Endothelial cell of umbilical vein (primary cell): ENCODE results near the gene NR1D1. TPM values are rescaled to one million over a fixed set of nuclear protein-coding genes. Genes with fewer than 3 reads are reported as not detected.
A peak's percentile ranks its signal among the peaks of the same experiment; 100 is the strongest.

Experiments
- BruUV-seq: library from RNA; stranded (reverse); fragments of 400-500 nt; replicated peaks from 2 replicates; lab custom pipeline; 2021; lab: Mats Ljungman, UMichigan
- CTCF ChIA-PET: fragments of 300-600, 350-600 bp; sonication (Branson Sonifier 250); formaldehyde crosslinking; loops from one replicate; lab custom pipeline; 2021; ENCODE audit warnings: antibody characterized with exemption, inconsistent platforms; lab: Charles Lee
- POLR2A ChIA-PET: fragments of 300-600, 350-600 bp; sonication (Branson Sonifier 250); formaldehyde crosslinking; loops from one replicate; lab custom pipeline; 2021; ENCODE audit warnings: antibody characterized with exemption, inconsistent platforms; lab: Charles Lee
- DNase-seq: peaks from one replicate; pipeline ENCODE4 v3.0.0-alpha.2; 2011; ENCODE audit warnings: low read depth, low spot score
- FAIRE-seq: peaks from 2 replicates; lab custom pipeline; 2011; peaks lifted over from hg19 to GRCh38; lab: Jason Lieb, UNC
- H2AFZ ChIP-seq: 2 replicates; pipeline ENCODE4 v1.6.0; 2012; ENCODE audit warnings: low read depth, low read length, control low read depth, inconsistent platforms
- H3K27ac ChIP-seq: 2 replicates; pipeline ENCODE4 v1.5.1; 2011; ENCODE audit warnings: low read depth, mild to moderate bottlenecking, control low read depth, low read length, moderate library complexity; ENCODE audit not compliant: insufficient read depth
- H3K27me3 ChIP-seq, 2 experiments: 2 replicates each; pipeline versions ENCODE4 v1.6.0 to v1.6.1; 2011; ENCODE audit warnings: low read length in 2 of 2, mixed read lengths in 1 of 2; ENCODE audit not compliant: control insufficient read depth in 2 of 2, insufficient read depth in 2 of 2
- H3K36me3 ChIP-seq, 2 experiments: 2 replicates in 1 of 2; 3 replicates in 1 of 2; pipeline ENCODE4 v1.5.1; 2011; ENCODE audit warnings: low read length in 2 of 2, mild to moderate bottlenecking in 1 of 2, moderate library complexity in 1 of 2; ENCODE audit not compliant: control insufficient read depth in 2 of 2, insufficient read depth in 2 of 2; ENCODE audit errors: extremely low read depth in 1 of 2
- H3K4me1 ChIP-seq: 3 replicates; pipeline ENCODE4 v1.5.1; 2011; ENCODE audit warnings: mild to moderate bottlenecking, low read length; ENCODE audit not compliant: control insufficient read depth, insufficient read depth; ENCODE audit errors: extremely low read depth
- H3K4me2 ChIP-seq: 2 replicates; pipeline ENCODE4 v1.6.1; 2011; ENCODE audit warnings: low read length, control low read depth, mixed read lengths; ENCODE audit not compliant: insufficient read depth
- H3K4me3 ChIP-seq, 3 experiments: fragments of 200-600 bp in 1 of 3; sonication (generic), shearing (Covaris generic) in 1 of 3; replicated peaks in 1 of 3; 2 replicates each; pipeline ENCODE4 v1.5.1; 2011 to 2016; ENCODE audit warnings: control low read depth in 3 of 3, low read length in 3 of 3, mild to moderate bottlenecking in 2 of 3, inconsistent platforms in 1 of 3, low read depth in 1 of 3, moderate library complexity in 1 of 3; ENCODE audit not compliant: insufficient read depth in 1 of 3
- H3K79me2 ChIP-seq: 2 replicates; pipeline ENCODE4 v1.6.0; 2012; ENCODE audit warnings: low read length, inconsistent platforms; ENCODE audit not compliant: control insufficient read depth, insufficient read depth
- H3K9ac ChIP-seq: replicated peaks from 2 replicates; pipeline ENCODE3; 2011; ENCODE audit warnings: low read length, control low read depth; ENCODE audit not compliant: insufficient read depth; ENCODE audit errors: extremely low read depth
- H3K9me1 ChIP-seq: replicated peaks from 3 replicates; pipeline ENCODE4 v1.6.0; 2011; ENCODE audit warnings: mild to moderate bottlenecking, low read length; ENCODE audit not compliant: control insufficient read depth, insufficient read depth; ENCODE audit errors: extremely low read depth
- H3K9me3 ChIP-seq: replicated peaks from 2 replicates; pipeline ENCODE4 v1.5.1; 2012; ENCODE audit warnings: low read length, inconsistent platforms; ENCODE audit not compliant: control insufficient read depth, insufficient read depth
- H4K20me1 ChIP-seq: replicated peaks from 2 replicates; pipeline ENCODE3; 2011; ENCODE audit warnings: mild to moderate bottlenecking, low read length; ENCODE audit not compliant: control insufficient read depth, insufficient read depth; ENCODE audit errors: extremely low read depth
- CTCF ChIP-seq, 2 donors: IDR thresholded peaks; 1 replicate in 1 of 2; 2 replicates in 1 of 2; pipeline ENCODE4 v1.5.1; 2011; ENCODE audit warnings: low read length in 2 of 2, mild to moderate bottlenecking in 2 of 2, moderate library complexity in 2 of 2, control low read depth in 1 of 2, inconsistent platforms in 1 of 2, low read depth in 1 of 2; ENCODE audit not compliant: insufficient read depth in 1 of 2; ENCODE audit errors: extremely low read depth in 1 of 2
- EZH2 ChIP-seq: IDR thresholded peaks from 2 replicates; pipeline ENCODE4 v1.6.1; 2012; ENCODE audit warnings: borderline replicate concordance, low read depth, mild to moderate bottlenecking, moderate library complexity, low read length, inconsistent platforms; ENCODE audit not compliant: severe bottlenecking
- FOS ChIP-seq: IDR thresholded peaks from 2 replicates; pipeline ENCODE4 v1.6.1; 2011; ENCODE audit warnings: mild to moderate bottlenecking, low read length, moderate library complexity, borderline replicate concordance; ENCODE audit not compliant: insufficient read depth
- GATA2 ChIP-seq: IDR thresholded peaks from 2 replicates; pipeline ENCODE4 v1.7.0; 2011; ENCODE audit warnings: low read depth, mild to moderate bottlenecking, moderate library complexity, mixed read lengths, low read length; ENCODE audit not compliant: insufficient read length, insufficient read depth
- JUN ChIP-seq: IDR thresholded peaks from 2 replicates; pipeline ENCODE4 v1.6.1; 2011; ENCODE audit warnings: borderline replicate concordance, low read depth; ENCODE audit not compliant: insufficient read length, insufficient read depth
- MAX ChIP-seq: IDR thresholded peaks from 2 replicates; pipeline ENCODE4 v1.6.1; 2011; ENCODE audit not compliant: insufficient read depth, insufficient read length
- MYC ChIP-seq: IDR thresholded peaks from one replicate; pipeline ENCODE4 v1.6.1; 2011; ENCODE audit warnings: mild to moderate bottlenecking, low read depth, low read length
- POLR2A ChIP-seq: IDR thresholded peaks from 2 replicates; pipeline ENCODE4 v1.6.1; 2012; ENCODE audit warnings: low read depth, mild to moderate bottlenecking, control low read depth, low read length
- POLR2AphosphoS5 ChIP-seq: IDR thresholded peaks from 2 replicates; pipeline ENCODE4 v1.6.1; 2012; ENCODE audit warnings: low read depth, mild to moderate bottlenecking, control low read depth, low read length, moderate library complexity; ENCODE audit not compliant: insufficient read depth
- dilution Hi-C: fragments of 300-500 bp; cut with MboI; formaldehyde crosslinking; loops from one replicate; pipeline ENCODE4 v1.15.0; 2019; ENCODE audit warnings: low sequenced_read_pairs; ENCODE audit not compliant: extremely low pct_ligation_motif_present
- intact Hi-C: fragments of 100-400 bp; cut with micrococcal nuclease; formaldehyde crosslinking; loops from one replicate; pipeline ENCODE4 v1.10.0; 2022
- polyA plus RNA-seq, 4 experiments: library from polyadenylated mRNA; depleted of rRNA in 3 of 4; stranded (reverse) in 3 of 4; unstranded in 1 of 4; fragments of >200 nt; gene quantifications; 2 replicates each; pipeline versions ENCODE4 v1.2.1 to v1.2.3, GENCODE V29; 2011 to 2012; ENCODE audit warnings: missing spikeins in 1 of 4
- total RNA-seq: library from RNA; stranded (reverse); gene quantifications from 2 replicates; pipeline ENCODE4 v1.2.3, GENCODE V29; 2021

The NR1D1 gene
- total and polyA plus RNA-seq, 2 donors (not counting 3 experiments of a cell fraction or from before 2014, with no cell fraction given): 2.5 to 5.2 TPM

- peak overlapping the region; percentile 53 for H3K9ac ChIP-seq
- peak overlapping the region; percentile 7 for H2AFZ ChIP-seq
- H3K4me3 ChIP-seq: peak overlapping the region; percentile 18 to 77 (median 42)
- peaks cover 16% of the 10 kb centered on the region for H3K79me2 ChIP-seq
- H3K36me3 ChIP-seq: peaks cover 7% of the 10 kb centered on the region in 2 experiments
- peak overlapping the region; percentile 72 for H3K4me2 ChIP-seq
- DNase-seq (no peak), FAIRE-seq (no peak)
- intact Hi-C loops (loop anchor here (1.0 kb wide), 1 partner anchor 18 kb away; the partner anchor contains the start of gene MSL1), dilution Hi-C loops (no loop called here)
- H3K27ac ChIP-seq: peak overlapping the region; percentile 46
- peaks cover 17% of the 10 kb centered on the region for H3K4me1 ChIP-seq
- no peak for TF ChIP-seq GATA2
- no peak for TF ChIP-seq JUN
- TF ChIP-seq POLR2A: no peak
- TF ChIP-seq CTCF (IDR thresholded peaks at IDR 0.05; ENCODE audit: extremely low read depth in 1 of 2, insufficient read depth in 1 of 2, low read depth in 1 of 2, low read length in 2 of 2): no peak
- no peak for TF ChIP-seq EZH2
- TF ChIP-seq FOS: no peak
- TF ChIP-seq POLR2AphosphoS5: no peak
- no peak for TF ChIP-seq MAX
- TF ChIP-seq MYC: no peak
- BruUV-seq: TSS peak; percentile 61
- no peaks in the 10 kb centered on the region for H4K20me1 ChIP-seq
- no peaks in the 10 kb centered on the region for H3K9me1 ChIP-seq
- POLR2A ChIA-PET: interaction anchor here (0.6 to 2.1 kb wide), 5 partner anchors 16 to 773 kb away, joined by 3 to 11 read pairs (median 5); no protein-coding TSS in a partner anchor
- H3K27me3 ChIP-seq: no peaks in the 10 kb centered on the region
- no peaks in the 10 kb centered on the region for H3K9me3 ChIP-seq
- CTCF ChIA-PET: interaction anchor here (0.7 to 2.3 kb wide), 6 partner anchors 13 to 31 kb away, joined by 3 to 21 read pairs (median 5); partner anchors contain the start of gene MSL1
Observed at GRCh38 chr17:40139566-40140058, 39.2 kb upstream of the NR1D1 start.
